ENCODE results near the gene INSR.
A peak's percentile ranks its signal among the peaks of the same experiment; 100 is the strongest.
"Not testable (repeated sequence)": the region's sequence is repeated elsewhere in the genome, so short reads cannot be mapped to it uniquely, and the experiment has no call there.

INSR gene

GRCh38 chr19:7187605-7188339, 106.4 kb downstream of the INSR start:
- no peak for DNase-seq

- DNase-seq: no peak
Measured at GRCh38 chr19:7182489-7182888, 111.7 kb downstream of the INSR start.

- no peak for DNase-seq
Measured at GRCh38 chr19:7179917-7180306, 114.3 kb downstream of the INSR start.

- no peak for DNase-seq
Measured at GRCh38 chr19:7177926-7178325, 116.3 kb downstream of the INSR start.

- DNase-seq: no peak
Measured at GRCh38 chr19:7176792-7177191, 117.4 kb downstream of the INSR start.

- DNase-seq: no peak
Measured at GRCh38 chr19:7172794-7173193, 121.4 kb downstream of the INSR start.

GRCh38 chr19:7170983-7171382, 123.2 kb downstream of the INSR start:
- DNase-seq: no peak

GRCh38 chr19:7168941-7169340, 125.3 kb downstream of the INSR start:
- DNase-seq: no peak

- DNase-seq: no peak
Measured at GRCh38 chr19:7161292-7161691, 132.9 kb downstream of the INSR start.

- DNase-seq: no peak
Measured at GRCh38 chr19:7159105-7159933, 134.9 kb downstream of the INSR start.

GRCh38 chr19:7153022-7153421, 141.2 kb downstream of the INSR start:
- DNase-seq: no peak

GRCh38 chr19:7152568-7152967, 141.6 kb downstream of the INSR start:
- no peak for DNase-seq

GRCh38 chr19:7149956-7150705, 144.1 kb downstream of the INSR start:
- peak; percentile 6 for DNase-seq

- DNase-seq: not testable (repeated sequence)
Measured at GRCh38 chr19:7147119-7147675, 147.0 kb downstream of the INSR start.

- DNase-seq: not testable (repeated sequence)
Measured at GRCh38 chr19:7146086-7146485, 148.1 kb downstream of the INSR start.

- DNase-seq: no peak
Measured at GRCh38 chr19:7145494-7145893, 148.7 kb downstream of the INSR start.

GRCh38 chr19:7142771-7143170, 151.4 kb downstream of the INSR start:
- no peak for DNase-seq

GRCh38 chr19:7140137-7140536, 154.1 kb downstream of the INSR start:
- DNase-seq: no peak

- DNase-seq: no peak
Measured at GRCh38 chr19:7139095-7139494, 155.1 kb downstream of the INSR start.

GRCh38 chr19:7138402-7138801, 155.8 kb downstream of the INSR start:
- DNase-seq: no peak

- no peak for DNase-seq
Measured at GRCh38 chr19:7137120-7137519, 157.1 kb downstream of the INSR start.

- no peak for DNase-seq
Measured at GRCh38 chr19:7132054-7132453, 162.2 kb downstream of the INSR start.

GRCh38 chr19:7130043-7130442, 164.2 kb downstream of the INSR start:
- no peak for DNase-seq

Data from NCI-H748 treated with DMSO at 0.1 percent for 48 hours (cell line).